ENCODE measurements around the gene HSD17B3.

GRCh38 chr9:96201140-96201539, 100.8 kb downstream of the HSD17B3 start:
- no peak for TF ChIP-seq CTCF (IDR thresholded peaks at IDR 0.05)
- TF ChIP-seq POLR2AphosphoS5 (IDR thresholded peaks at IDR 0.05; ENCODE audit: insufficient read depth in 1 of 2, low read depth in 1 of 2) = no peak
- no peak for TF ChIP-seq POLR2A (IDR thresholded peaks at IDR 0.05)

Measured in vagina (tissue), 2 donors.